Astrocyte of the spinal cord (primary cell): ENCODE results near the gene CACTIN.
A peak's percentile ranks its signal among the peaks of the same experiment; 100 is the strongest.

Experiments
- DNase-seq: peaks from one replicate; pipeline ENCODE4 v3.0.0; 2011; ENCODE audit warnings: low read depth, low spot score
- H3K4me3 ChIP-seq: 2 replicates; pipeline ENCODE4 v1.5.1; 2011; ENCODE audit warnings: low read depth, mild to moderate bottlenecking, low read length, moderate library complexity
- in situ Hi-C: cut with HindIII; loops from 2 replicates; pipeline ENCODE4 v1.10.0; 2017; ENCODE audit warnings: low sequenced_read_pairs
- TF ChIP-seq, protein P1 (sequence below): IDR thresholded peaks from 2 replicates; pipeline ENCODE4 v1.5.1; 2012; ENCODE audit warnings: low read depth, mild to moderate bottlenecking, low read length, inconsistent platforms

CACTIN gene

GRCh38 chr19:3609779-3610719, 16.5 kb downstream of the CACTIN start:
- TF ChIP-seq, protein P1, sequence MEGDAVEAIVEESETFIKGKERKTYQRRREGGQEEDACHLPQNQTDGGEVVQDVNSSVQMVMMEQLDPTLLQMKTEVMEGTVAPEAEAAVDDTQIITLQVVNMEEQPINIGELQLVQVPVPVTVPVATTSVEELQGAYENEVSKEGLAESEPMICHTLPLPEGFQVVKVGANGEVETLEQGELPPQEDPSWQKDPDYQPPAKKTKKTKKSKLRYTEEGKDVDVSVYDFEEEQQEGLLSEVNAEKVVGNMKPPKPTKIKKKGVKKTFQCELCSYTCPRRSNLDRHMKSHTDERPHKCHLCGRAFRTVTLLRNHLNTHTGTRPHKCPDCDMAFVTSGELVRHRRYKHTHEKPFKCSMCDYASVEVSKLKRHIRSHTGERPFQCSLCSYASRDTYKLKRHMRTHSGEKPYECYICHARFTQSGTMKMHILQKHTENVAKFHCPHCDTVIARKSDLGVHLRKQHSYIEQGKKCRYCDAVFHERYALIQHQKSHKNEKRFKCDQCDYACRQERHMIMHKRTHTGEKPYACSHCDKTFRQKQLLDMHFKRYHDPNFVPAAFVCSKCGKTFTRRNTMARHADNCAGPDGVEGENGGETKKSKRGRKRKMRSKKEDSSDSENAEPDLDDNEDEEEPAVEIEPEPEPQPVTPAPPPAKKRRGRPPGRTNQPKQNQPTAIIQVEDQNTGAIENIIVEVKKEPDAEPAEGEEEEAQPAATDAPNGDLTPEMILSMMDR = no peak
- no peak overlapping the region for H3K4me3 ChIP-seq
- DNase-seq = no peak
- in situ Hi-C loops = no loop called here

GRCh38 chr19:3608750-3609322, 17.8 kb downstream of the CACTIN start:
- TF ChIP-seq, protein P1 = no peak
- DNase-seq = peak; percentile 63
- H3K4me3 ChIP-seq = no peak overlapping the region
- in situ Hi-C loops = no loop called here

- TF ChIP-seq, protein P1 = no peak
- no peak for DNase-seq
- in situ Hi-C loops = no loop called here
- H3K4me3 ChIP-seq = no peak overlapping the region
Measured at GRCh38 chr19:3608079-3608641, 18.4 kb downstream of the CACTIN start.

DNA sequence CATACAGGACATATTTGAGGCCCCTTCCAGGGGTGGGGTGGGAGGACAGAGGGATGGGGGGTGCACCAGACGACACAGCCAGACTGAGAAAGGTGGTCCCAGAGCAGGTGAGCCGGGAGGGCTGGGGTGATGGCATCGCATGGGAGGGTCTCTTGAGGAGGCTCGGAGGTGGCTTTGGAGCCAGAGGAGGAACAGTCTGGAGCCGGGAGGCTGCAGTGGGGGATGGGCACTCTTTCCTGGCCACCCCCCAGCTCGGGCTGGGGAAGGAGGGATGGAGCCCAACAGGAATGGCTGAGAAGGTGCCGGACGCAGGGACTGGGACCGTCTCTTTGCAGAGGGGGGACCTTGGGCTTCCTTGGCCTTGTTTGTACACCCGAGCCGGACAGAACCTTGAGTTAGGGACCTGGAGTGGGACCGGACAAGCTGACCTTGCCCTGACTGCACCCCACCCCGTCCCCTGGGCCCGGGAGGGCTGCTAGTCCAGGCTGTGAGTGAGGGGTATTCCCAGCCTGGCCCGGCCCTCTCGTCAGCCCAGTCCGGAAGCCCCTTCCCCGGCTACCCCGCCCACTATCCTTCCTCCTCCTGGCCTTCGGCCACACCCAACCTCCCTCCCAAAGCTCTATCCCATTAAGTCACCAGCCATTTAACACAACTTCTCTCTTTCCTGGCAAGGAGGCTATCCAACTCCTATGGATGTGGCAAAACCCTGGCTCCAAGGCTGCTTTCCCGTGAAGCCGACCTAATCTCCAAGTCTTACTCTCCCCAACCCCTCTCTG, 19.1 kb downstream of the CACTIN start:
- TF ChIP-seq, protein P1 = no peak
- DNase-seq = peak; percentile 44
- H3K4me3 ChIP-seq = peak overlapping the region; percentile 63

DNA sequence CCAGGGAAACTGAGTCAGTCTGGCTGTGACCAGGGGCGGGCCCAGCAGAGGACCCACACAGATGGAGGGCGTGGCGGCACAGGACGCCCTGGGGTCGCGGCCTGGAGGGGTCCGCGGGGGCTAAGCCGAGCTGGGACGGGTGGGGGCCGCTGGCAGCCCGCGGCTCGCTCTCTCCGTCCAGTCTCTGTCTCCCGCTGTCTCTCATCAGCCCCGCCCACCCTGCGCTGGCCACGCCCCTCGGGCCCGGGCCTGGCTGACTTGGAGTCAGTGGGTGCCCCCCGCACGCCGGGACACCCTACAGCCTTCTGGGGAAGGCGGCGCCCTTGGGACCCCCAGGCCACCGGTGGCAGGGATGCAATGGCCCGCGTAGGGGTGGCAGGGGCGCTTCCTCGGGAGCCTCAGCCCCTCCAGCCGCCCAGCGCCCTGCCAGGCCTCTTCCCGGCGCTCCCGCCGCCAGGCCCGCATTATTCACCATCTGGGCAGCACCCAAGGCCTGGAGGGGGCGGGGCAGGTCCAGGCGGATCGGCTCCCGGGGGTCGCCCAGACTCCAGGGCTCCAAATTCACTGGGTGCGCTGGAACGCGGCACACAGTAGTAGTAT, 19.8 kb downstream of the CACTIN start, which contains the start of gene TBXA2R:
Gene TBXA2R, minus strand, starts transcription at position 186 of the 600 bp plus-strand sequence. CDS start 6,241 bp downstream, outside the sequence.
- in situ Hi-C loops = no loop called here
- peak; percentile 66 for DNase-seq
- TF ChIP-seq, protein P1 = no peak
- H3K4me3 ChIP-seq = peak within 1 kb of the TSS; percentile 63

More for the DNA sequence above, 19.1 kb downstream of the CACTIN start:
- in situ Hi-C loops = no loop called here
